DND-41 (cell line): ENCODE measurements around the gene TMEM121B.
A peak's percentile ranks its signal among the peaks of the same experiment; 100 is the strongest.
"Not testable (repeated sequence)": the region's sequence is repeated elsewhere in the genome, so short reads cannot be mapped to it uniquely, and the experiment has no call there.

Experiments
- ATAC-seq: fragments of 200-7000 bp; cut with Tn5 transposase; 3 replicates; pipeline ENCODE4 v1.9.1; 2021; ENCODE audit warnings: low read depth; ENCODE audit not compliant: insufficient read depth
- DNase-seq: peaks from one replicate; pipeline ENCODE4 v3.0.0-alpha.2; 2020
- H2AFZ ChIP-seq: 2 replicates; pipeline ENCODE4 v1.6.0; 2012; ENCODE audit warnings: low read depth, low read length
- H3K27ac ChIP-seq: 2 replicates; pipeline ENCODE4 v1.5.1; 2012; ENCODE audit warnings: low read length, inconsistent platforms
- H3K27me3 ChIP-seq: fragments of 200-600 bp; sonication (generic); 2 replicates; pipeline ENCODE4 v1.6.0; 2012; ENCODE audit warnings: low read length, mild to moderate bottlenecking, inconsistent platforms; ENCODE audit not compliant: insufficient read depth, poor library complexity
- H3K36me3 ChIP-seq: 2 replicates; pipeline ENCODE4 v1.5.1; 2012; ENCODE audit warnings: low read length, inconsistent platforms; ENCODE audit not compliant: insufficient read depth
- H3K4me1 ChIP-seq: 2 replicates; pipeline ENCODE4 v1.5.1; 2012; ENCODE audit warnings: mild to moderate bottlenecking, low read length; ENCODE audit not compliant: insufficient read depth
- H3K4me2 ChIP-seq: 2 replicates; pipeline ENCODE4 v1.6.0; 2012; ENCODE audit warnings: mild to moderate bottlenecking, moderate library complexity, low read length, inconsistent platforms; ENCODE audit not compliant: insufficient read depth
- H3K4me3 ChIP-seq, 2 experiments: fragments of 200-600 bp in 1 of 2; shearing (Covaris generic) in 1 of 2; 2 replicates each; pipeline ENCODE4 v1.5.1; 2012 to 2016; ENCODE audit warnings: inconsistent platforms in 2 of 2, low read length in 2 of 2, mild to moderate bottlenecking in 2 of 2, low read depth in 1 of 2, moderate library complexity in 1 of 2
- H3K79me2 ChIP-seq: 2 replicates; pipeline ENCODE4 v1.6.0; 2012; ENCODE audit warnings: low read length, inconsistent platforms; ENCODE audit not compliant: insufficient read depth
- H3K9ac ChIP-seq: 2 replicates; pipeline ENCODE4 v1.6.0; 2012; ENCODE audit warnings: low read depth, mild to moderate bottlenecking, inconsistent platforms, low read length, moderate library complexity
- H3K9me3 ChIP-seq: 2 replicates; pipeline ENCODE4 v1.5.1; 2012; ENCODE audit warnings: low read length, moderate library complexity, mild to moderate bottlenecking, inconsistent platforms; ENCODE audit not compliant: insufficient read depth, severe bottlenecking
- H4K20me1 ChIP-seq: 2 replicates; pipeline ENCODE4 v1.6.0; 2012; ENCODE audit warnings: low read length; ENCODE audit not compliant: insufficient read depth
- EZH2 ChIP-seq: IDR thresholded peaks from 3 replicates; pipeline ENCODE4 v1.6.1; 2012; ENCODE audit warnings: borderline replicate concordance, low read depth, mild to moderate bottlenecking, moderate library complexity, low read length, inconsistent platforms; ENCODE audit not compliant: severe bottlenecking
- TF ChIP-seq, protein P1 (sequence below): IDR thresholded peaks from 2 replicates; pipeline ENCODE4 v1.5.1; 2012; ENCODE audit warnings: borderline replicate concordance, low read length, moderate library complexity, mild to moderate bottlenecking; ENCODE audit not compliant: poor library complexity, severe bottlenecking; ENCODE audit errors: extremely low read depth

TMEM121B gene

DNA sequence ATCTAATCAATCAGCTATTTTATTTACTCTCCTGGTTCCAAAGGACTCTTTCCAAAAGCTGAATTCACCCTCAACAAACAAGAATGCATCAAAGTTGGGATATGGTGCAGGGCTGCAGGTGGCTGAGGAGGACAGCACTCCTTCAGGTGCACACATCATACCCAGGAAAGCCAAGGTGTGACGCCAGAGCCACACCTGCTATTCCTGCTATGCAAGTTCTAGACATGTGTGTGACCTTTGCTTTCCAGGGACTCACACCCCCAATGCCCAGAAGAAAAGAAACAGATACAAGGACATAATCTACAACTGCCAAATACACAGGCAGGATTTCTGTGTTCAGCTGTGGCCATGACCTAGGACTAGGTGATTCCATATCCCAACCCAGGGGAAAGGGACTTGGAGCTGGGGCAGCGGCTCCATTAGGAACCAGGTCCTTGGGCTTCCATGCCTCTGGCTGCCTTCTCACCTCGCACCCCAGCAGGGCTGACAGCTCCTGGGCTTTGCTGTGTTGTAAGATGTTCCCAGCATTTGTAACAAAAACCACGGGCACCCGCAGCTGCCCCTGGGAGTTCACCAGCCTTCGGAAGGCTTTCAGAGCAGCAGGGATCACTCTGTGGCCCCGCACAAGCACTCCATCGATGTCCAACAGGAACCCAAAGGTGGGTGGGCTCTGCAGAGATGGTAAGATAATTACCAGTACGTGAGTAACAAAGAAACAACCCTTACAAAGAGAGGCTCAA lies 28.1 kb upstream of the TMEM121B start:
- Histone ChIP-seq H3K27ac (no peak overlapping the region), H3K36me3 (no peaks in the 10 kb centered on the region), H2AFZ (no peak overlapping the region), H3K79me2 (no peaks in the 10 kb centered on the region), H3K4me1 (no peaks in the 10 kb centered on the region), H3K4me3 (no peak overlapping the region), H3K9me3 (no peaks in the 10 kb centered on the region), H3K9ac (no peak overlapping the region), H3K27me3 (peaks cover 11% of the 10 kb centered on the region), H4K20me1 (no peaks in the 10 kb centered on the region), H3K4me2 (no peak overlapping the region)
- DNase-seq, result no peak
- no peak for ATAC-seq
- TF ChIP-seq, protein P1, sequence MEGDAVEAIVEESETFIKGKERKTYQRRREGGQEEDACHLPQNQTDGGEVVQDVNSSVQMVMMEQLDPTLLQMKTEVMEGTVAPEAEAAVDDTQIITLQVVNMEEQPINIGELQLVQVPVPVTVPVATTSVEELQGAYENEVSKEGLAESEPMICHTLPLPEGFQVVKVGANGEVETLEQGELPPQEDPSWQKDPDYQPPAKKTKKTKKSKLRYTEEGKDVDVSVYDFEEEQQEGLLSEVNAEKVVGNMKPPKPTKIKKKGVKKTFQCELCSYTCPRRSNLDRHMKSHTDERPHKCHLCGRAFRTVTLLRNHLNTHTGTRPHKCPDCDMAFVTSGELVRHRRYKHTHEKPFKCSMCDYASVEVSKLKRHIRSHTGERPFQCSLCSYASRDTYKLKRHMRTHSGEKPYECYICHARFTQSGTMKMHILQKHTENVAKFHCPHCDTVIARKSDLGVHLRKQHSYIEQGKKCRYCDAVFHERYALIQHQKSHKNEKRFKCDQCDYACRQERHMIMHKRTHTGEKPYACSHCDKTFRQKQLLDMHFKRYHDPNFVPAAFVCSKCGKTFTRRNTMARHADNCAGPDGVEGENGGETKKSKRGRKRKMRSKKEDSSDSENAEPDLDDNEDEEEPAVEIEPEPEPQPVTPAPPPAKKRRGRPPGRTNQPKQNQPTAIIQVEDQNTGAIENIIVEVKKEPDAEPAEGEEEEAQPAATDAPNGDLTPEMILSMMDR, result no peak
- no peak for TF ChIP-seq EZH2

DNA sequence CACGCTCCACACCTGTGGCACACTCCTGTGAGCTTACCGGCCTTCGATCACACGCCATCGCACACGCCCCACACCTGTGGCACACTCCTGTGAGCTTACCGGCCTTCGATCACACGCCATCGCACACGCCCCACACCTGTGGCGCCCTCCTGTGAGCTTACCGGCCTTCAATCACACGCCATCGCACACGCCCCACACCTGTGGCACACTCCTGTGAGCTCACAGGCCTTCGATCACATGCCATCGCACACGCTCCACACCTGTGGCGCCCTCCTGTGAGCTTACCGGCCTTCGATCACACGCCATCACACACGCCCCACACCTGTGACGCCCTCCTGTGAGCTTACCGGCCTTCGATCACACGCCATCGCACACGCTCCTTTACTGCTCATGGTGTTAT lies 26.3 kb upstream of the TMEM121B start:
- not testable (repeated sequence) for H3K79me2 ChIP-seq, H3K36me3 ChIP-seq, DNase-seq, H2AFZ ChIP-seq, ATAC-seq, H3K4me1 ChIP-seq, H3K9ac ChIP-seq, H3K4me2 ChIP-seq, H4K20me1 ChIP-seq, H3K4me3 ChIP-seq, H3K9me3 ChIP-seq, H3K27ac ChIP-seq
- H3K27me3 ChIP-seq, result peaks cover 11% of the 10 kb centered on the region

DNA sequence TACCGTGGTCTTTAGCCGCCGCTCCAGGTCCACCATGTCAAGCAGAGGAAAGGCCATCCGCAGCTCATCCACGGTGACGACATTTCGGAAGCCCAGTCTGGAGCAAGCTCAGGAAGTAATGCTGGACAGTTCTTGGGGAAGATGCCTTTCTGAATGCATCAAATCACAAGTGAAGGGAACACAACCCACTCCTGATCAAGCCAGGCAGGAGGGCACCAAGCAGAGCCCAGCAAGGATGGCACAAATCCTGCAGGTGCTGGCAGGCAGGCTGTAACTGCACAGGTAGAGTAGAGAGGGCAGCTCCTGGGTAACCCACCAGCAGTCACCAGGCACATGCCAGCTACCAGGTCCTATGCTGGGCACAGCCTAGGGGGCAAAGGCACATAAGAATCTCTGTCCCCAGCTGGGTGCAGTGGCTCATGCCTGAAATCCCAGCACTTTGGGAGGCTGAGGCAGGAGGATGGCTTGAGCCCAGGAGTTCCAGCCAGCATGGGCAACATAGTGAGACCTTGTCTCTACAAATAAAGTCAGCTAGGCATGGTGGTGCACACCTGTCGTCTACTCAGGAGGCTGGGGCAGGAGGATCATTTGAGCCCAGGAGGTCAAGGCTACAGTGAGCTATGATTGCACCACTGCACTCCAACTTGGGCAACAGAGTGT lies 24.0 kb upstream of the TMEM121B start:
- ATAC-seq (0 out of 3 replicates have a peak, but pooled peaks have one; percentile 17), DNase-seq (no peak)
- H4K20me1 ChIP-seq, result no peaks in the 10 kb centered on the region; the same call in 1 of the 2 replicates
- no peak overlapping the region for H3K4me3 ChIP-seq
- H3K27ac ChIP-seq, result no peak overlapping the region
- no peaks in the 10 kb centered on the region for H3K4me1 ChIP-seq
- H2AFZ ChIP-seq, result no peak overlapping the region
- no peak overlapping the region for H3K4me2 ChIP-seq
- H3K79me2 ChIP-seq, result no peaks in the 10 kb centered on the region
- H3K9me3 ChIP-seq, result no peaks in the 10 kb centered on the region
- TF ChIP-seq, protein P1, result no peak
- no peak for TF ChIP-seq EZH2
- no peaks in the 10 kb centered on the region for H3K36me3 ChIP-seq
- peaks cover 11% of the 10 kb centered on the region for H3K27me3 ChIP-seq
- no peak overlapping the region for H3K9ac ChIP-seq

DNA sequence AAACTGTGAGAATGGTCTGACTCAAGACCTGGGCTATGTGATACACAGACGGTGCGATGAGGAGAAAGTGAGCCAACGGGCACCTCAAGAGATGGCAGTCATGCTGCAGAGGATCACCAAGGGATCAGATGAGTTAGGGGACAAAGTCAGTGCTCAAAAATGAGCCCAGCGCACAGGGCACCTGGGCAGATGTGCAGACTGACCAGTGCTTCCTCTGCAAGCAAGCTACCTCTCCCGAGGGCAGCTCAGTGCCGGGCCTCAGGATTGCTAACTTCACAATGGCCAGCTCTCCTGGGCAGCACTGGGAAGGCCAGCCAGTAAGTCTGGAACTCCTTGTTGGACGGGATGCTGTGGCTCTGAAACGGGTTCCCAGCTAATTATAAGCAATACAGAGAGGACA lies 22.7 kb upstream of the TMEM121B start:
- H3K79me2 ChIP-seq, result no peaks in the 10 kb centered on the region
- H3K36me3 ChIP-seq, result no peaks in the 10 kb centered on the region
- no peak overlapping the region for H3K9ac ChIP-seq
- H3K4me1 ChIP-seq, result no peaks in the 10 kb centered on the region
- no peaks in the 10 kb centered on the region; the same call in 1 of the 2 replicates for H4K20me1 ChIP-seq
- H3K27me3 ChIP-seq, result peaks cover 3% of the 10 kb centered on the region
- H3K4me2 ChIP-seq, result no peak overlapping the region
- no peak for ATAC-seq
- H3K4me3 ChIP-seq, result no peak overlapping the region
- no peak overlapping the region for H2AFZ ChIP-seq
- no peak for DNase-seq
- no peak for TF ChIP-seq EZH2
- TF ChIP-seq, protein P1, result no peak
- H3K27ac ChIP-seq, result no peak overlapping the region
- H3K9me3 ChIP-seq, result no peaks in the 10 kb centered on the region
